GM18517 (cell line): ENCODE results near the gene ST3GAL3.
"Not testable (repeated sequence)": the region's sequence is repeated elsewhere in the genome, so short reads cannot be mapped to it uniquely, and the experiment has no call there.

Experiments used
- ATAC-seq: cut with Tn5 transposase; IDR thresholded peaks from one replicate; pipeline ENCODE4 v1.9.1; 2021; ENCODE audit warnings: mild to moderate bottlenecking, moderate library complexity; ENCODE audit not compliant: unreplicated experiment

The ST3GAL3 gene

GRCh38 chr1:43817304-43817939 is 110.1 kb downstream of the ST3GAL3 start:
- ATAC-seq, result no peak

GRCh38 chr1:43818691-43819090 is 111.4 kb downstream of the ST3GAL3 start:
- no peak for ATAC-seq

GRCh38 chr1:43819357-43819756 is 112.0 kb downstream of the ST3GAL3 start:
- no peak for ATAC-seq

- ATAC-seq, result no peak
Observed at GRCh38 chr1:43821471-43821870, 114.1 kb downstream of the ST3GAL3 start.

GRCh38 chr1:43822040-43822690 is 114.8 kb downstream of the ST3GAL3 start:
- ATAC-seq, result no peak

GRCh38 chr1:43824795-43825194 is 117.5 kb downstream of the ST3GAL3 start:
- no peak for ATAC-seq

- no peak for ATAC-seq
Observed at GRCh38 chr1:43828574-43828973, 121.2 kb downstream of the ST3GAL3 start.

GRCh38 chr1:43830802-43831201 is 123.5 kb downstream of the ST3GAL3 start:
- ATAC-seq, result no peak

GRCh38 chr1:43831851-43832250 is 124.5 kb downstream of the ST3GAL3 start:
- ATAC-seq, result no peak

GRCh38 chr1:43832255-43832654 is 124.9 kb downstream of the ST3GAL3 start:
- no peak for ATAC-seq

GRCh38 chr1:43832998-43833397 is 125.7 kb downstream of the ST3GAL3 start:
- ATAC-seq, result no peak

GRCh38 chr1:43833902-43834279 is 126.6 kb downstream of the ST3GAL3 start:
- ATAC-seq, result not testable (repeated sequence)

- no peak for ATAC-seq
Observed at GRCh38 chr1:43834280-43835081, 127.1 kb downstream of the ST3GAL3 start.

- no peak for ATAC-seq
Observed at GRCh38 chr1:43835082-43836021, 128.0 kb downstream of the ST3GAL3 start.

- ATAC-seq, result no peak
Observed at GRCh38 chr1:43836267-43836951, 129.1 kb downstream of the ST3GAL3 start.

GRCh38 chr1:43839056-43839455 is 131.7 kb downstream of the ST3GAL3 start:
- ATAC-seq, result no peak

- ATAC-seq, result no peak
Observed at GRCh38 chr1:43841321-43842174, 134.2 kb downstream of the ST3GAL3 start.

- ATAC-seq, result no peak
Observed at GRCh38 chr1:43842175-43842498, 134.8 kb downstream of the ST3GAL3 start.

GRCh38 chr1:43843684-43844083 is 136.3 kb downstream of the ST3GAL3 start:
- no peak for ATAC-seq

GRCh38 chr1:43844114-43844513 is 136.8 kb downstream of the ST3GAL3 start:
- no peak for ATAC-seq
